Retinal pigment epithelial cell (primary cell): Measurements from ENCODE around the gene PDE4B.

Experiments used
- DNase-seq: peaks from one replicate; pipeline ENCODE4 v3.0.0-alpha.2; 2010; ENCODE audit warnings: low read depth
- H3K4me3 ChIP-seq: 2 replicates; pipeline ENCODE4 v1.5.1; 2011; ENCODE audit warnings: mild to moderate bottlenecking, low read length, control low read depth, moderate library complexity
- TF ChIP-seq, protein P1 (sequence below): conservative IDR thresholded peaks from 2 replicates; pipeline ENCODE4 v1.5.1; 2011; ENCODE audit warnings: low read depth, low read length, control low read depth, inconsistent platforms

The PDE4B gene

DNA sequence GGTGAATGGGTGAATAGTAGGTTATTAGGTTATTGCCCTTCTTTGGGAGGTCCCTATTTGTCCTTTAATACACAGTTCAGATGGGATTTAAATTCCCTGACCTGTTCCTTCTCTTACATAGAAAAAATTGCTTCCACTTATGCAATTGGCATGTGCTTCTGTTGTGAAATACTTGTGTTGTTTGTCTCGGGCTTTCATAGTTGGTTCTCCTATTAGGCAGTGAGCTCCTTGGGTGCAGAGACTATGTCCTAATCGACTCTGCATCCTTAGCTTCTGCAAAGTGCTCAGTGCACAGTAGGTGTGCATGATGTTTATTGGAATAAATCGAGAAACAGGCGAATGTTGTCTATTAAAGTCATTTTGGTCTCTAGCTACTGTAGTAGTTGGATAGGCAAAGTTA, 1.3 kb upstream of the PDE4B start:
- DNase-seq, result no peak
- H3K4me3 ChIP-seq, result no peak overlapping the region

DNA sequence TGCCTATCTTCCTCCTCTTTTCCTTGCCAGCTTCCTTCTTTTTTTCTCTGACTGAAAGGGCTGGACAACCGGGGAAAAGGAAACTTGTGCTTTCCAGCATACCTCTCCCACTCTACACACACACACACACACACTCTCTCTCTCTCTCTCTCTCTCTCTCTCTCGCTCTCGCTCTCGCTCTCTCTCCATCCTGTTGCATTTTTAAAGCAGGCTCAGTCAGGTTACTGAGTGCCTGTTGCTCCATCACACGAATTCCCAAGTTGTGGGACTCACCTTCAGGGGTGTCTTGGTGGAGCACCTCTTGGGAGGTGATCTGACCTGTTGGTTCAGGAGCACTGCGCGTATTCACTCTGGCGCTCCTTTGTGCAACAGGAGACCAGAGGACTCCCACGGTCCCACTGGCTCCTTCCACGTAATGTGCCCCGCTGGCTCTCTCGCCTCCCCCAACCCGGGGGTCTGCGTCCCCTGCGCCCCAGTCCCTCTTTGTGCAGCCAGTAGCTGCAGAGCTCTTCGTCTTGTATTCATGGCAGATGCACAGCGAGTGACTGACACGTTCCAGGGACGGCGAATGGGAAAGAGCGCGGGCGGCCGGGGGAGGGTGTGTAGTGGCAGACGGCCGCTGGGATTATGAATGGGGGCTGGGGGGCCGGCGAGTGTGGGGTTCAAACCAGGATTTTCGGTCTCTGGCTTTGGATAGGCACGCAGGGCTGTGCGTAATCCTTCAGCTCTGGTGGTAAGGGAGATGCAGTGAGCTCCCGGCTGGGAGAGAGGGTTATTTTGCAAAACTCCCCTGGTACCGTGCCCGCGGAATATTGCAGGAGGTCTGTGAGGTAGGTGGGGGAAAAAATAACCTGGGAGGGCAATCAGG, 660 bp upstream of the PDE4B start:
- DNase-seq, result no peak
- H3K4me3 ChIP-seq, result peak overlapping the region; percentile 53
- TF ChIP-seq, protein P1, sequence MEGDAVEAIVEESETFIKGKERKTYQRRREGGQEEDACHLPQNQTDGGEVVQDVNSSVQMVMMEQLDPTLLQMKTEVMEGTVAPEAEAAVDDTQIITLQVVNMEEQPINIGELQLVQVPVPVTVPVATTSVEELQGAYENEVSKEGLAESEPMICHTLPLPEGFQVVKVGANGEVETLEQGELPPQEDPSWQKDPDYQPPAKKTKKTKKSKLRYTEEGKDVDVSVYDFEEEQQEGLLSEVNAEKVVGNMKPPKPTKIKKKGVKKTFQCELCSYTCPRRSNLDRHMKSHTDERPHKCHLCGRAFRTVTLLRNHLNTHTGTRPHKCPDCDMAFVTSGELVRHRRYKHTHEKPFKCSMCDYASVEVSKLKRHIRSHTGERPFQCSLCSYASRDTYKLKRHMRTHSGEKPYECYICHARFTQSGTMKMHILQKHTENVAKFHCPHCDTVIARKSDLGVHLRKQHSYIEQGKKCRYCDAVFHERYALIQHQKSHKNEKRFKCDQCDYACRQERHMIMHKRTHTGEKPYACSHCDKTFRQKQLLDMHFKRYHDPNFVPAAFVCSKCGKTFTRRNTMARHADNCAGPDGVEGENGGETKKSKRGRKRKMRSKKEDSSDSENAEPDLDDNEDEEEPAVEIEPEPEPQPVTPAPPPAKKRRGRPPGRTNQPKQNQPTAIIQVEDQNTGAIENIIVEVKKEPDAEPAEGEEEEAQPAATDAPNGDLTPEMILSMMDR, result no peak

More for the DNA sequence above, 1.3 kb upstream of the PDE4B start:
- TF ChIP-seq, protein P1, result no peak

DNA sequence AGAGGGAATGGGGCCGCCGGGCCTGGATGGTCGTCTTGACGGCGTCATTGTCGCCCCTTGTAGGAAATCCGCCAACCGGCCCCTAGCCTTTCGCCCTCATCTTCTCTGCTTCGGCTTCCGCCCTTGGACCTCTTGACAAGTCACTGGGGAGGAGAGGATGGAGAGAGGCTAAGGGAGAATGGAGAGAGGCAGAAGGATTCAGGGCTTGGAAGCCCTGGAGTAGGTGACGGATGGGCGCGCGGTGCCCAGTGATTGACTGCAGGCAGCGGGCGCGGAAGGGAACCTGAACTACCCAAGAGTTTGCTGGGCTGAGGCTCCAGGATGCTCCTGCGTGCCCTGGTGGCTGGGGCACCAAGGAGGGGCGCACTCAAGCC, 651 bp downstream of the PDE4B start:
- peak overlapping the region; percentile 53 for H3K4me3 ChIP-seq

DNA sequence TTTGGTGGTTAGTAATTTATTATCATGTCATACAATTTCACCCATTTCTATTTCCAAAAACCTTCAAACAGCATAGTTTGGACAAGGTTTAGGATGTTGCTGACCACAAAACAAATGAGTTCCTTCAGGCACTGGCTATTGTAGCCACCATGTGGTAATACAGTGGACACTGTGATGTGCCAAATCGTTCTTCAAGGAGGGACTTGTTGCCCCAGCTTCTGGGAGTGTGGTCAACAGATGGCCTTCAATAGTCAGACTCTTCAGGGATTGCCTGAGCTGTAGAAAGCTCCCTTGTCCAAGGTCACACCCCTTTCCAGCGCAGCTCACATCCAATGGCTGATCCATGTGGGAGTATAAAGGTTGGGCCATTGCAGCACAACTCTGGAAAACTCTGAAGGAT, 2.6 kb downstream of the PDE4B start:
- H3K4me3 ChIP-seq, result no peak overlapping the region
- TF ChIP-seq, protein P1, result no peak

More for the DNA sequence above, 651 bp downstream of the PDE4B start:
- TF ChIP-seq, protein P1, result no peak
- DNase-seq, result no peak

DNA sequence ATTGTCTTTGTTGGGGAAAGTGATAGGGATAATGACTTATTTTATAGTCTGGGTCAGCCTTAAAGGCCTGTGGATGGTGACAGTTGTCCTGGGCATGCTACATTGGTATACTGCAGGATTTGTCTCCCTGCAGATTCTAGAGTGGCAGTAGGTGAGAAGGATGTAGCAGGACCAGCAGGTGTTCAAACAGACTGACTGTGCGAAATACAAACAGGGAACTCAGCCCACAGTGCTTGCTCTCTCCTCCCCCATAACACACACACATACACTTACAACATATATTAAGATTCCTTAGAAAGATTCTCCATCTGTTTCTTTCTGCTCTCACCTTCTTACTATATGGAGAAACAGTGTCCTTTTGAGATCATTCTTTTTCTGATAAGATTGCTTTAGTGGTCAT, 6.9 kb downstream of the PDE4B start:
- no peak overlapping the region for H3K4me3 ChIP-seq
- TF ChIP-seq, protein P1, result no peak
- DNase-seq, result no peak

More for the DNA sequence above, 2.6 kb downstream of the PDE4B start:
- DNase-seq, result no peak

DNA sequence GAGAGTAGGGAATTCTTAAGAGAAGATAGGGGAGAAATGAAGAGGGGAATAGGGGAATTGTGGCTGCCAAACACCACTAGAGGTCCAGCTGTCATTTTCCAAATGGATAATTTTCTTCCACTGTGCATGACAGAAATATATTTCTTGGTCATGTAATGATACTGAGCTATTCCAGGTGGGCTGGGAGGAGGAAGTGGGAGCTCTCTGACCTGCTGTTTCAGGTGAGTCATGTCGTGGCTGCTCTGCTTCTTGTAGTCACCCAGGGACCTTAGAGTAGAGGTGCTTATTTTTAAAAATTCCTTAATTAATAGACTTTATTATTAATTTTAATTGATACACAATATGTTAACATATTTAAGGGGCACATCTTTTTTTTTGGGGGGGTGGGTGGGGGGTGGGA, 11.9 kb downstream of the PDE4B start:
- DNase-seq, result no peak
- no peak overlapping the region for H3K4me3 ChIP-seq
- TF ChIP-seq, protein P1, result no peak

DNA sequence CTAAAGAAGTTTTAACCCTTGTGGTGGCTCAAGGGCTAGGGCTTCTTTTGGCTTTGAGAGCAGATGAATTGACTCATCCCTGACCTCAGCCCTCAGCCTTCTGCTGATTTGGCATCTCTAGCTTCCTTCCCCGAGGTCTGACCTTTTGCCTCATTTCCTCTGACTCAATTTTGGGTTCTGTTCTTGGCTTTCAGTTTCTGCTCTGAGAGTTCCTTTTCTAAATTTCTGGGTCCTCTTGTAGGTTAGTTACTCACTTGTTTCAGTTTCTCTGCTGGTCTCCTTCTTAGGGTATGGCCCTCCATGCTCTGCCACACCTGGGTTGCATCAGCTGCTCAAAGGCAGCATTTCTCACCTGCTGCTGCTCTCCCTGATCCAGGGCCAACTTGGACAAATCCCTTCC, 19.4 kb downstream of the PDE4B start:
- no peak for DNase-seq
- TF ChIP-seq, protein P1, result no peak
- no peak overlapping the region for H3K4me3 ChIP-seq
